WI38 (cell line): ENCODE data around the gene MFSD11.
"Not testable (repeated sequence)": the region's sequence is repeated elsewhere in the genome, so short reads cannot be mapped to it uniquely, and the experiment has no call there.

Experiments
- H3K4me3 ChIP-seq: 2 replicates; pipeline ENCODE4 v1.5.1; 2011; ENCODE audit warnings: low read depth, mild to moderate bottlenecking, control low read depth, low read length
- CTCF ChIP-seq: IDR thresholded peaks from 2 replicates; pipeline ENCODE4 v1.5.1; 2012; ENCODE audit warnings: low read depth, mild to moderate bottlenecking, control low read depth, low read length

Gene MFSD11

GRCh38 chr17:76725580-76726230 lies 12.2 kb upstream of the MFSD11 start:
- TF ChIP-seq CTCF = no peak
- H3K4me3 ChIP-seq = peak overlapping the region; percentile 61

- peak within 1 kb of the TSS; percentile 61 for H3K4me3 ChIP-seq
- no peak for TF ChIP-seq CTCF
Measured at GRCh38 chr17:76726231-76726775, 11.6 kb upstream of the MFSD11 start, which contains the start of gene JMJD6. Gene JMJD6, minus strand, starts transcription at chr17:76726606. Its CDS starts 131 bp downstream, at chr17:76726475.

GRCh38 chr17:76726776-76727718 lies 10.9 kb upstream of the MFSD11 start, which contains the start of gene METTL23:
Gene METTL23, plus strand, starts transcription at chr17:76726839. Its CDS starts 2,872 bp downstream, at chr17:76729711.
- peak; percentile 71 for TF ChIP-seq CTCF
- peak within 1 kb of the TSS; percentile 61 for H3K4me3 ChIP-seq

- TF ChIP-seq CTCF = no peak
- peak overlapping the region; percentile 61 for H3K4me3 ChIP-seq
Measured at GRCh38 chr17:76727745-76728456, 10.0 kb upstream of the MFSD11 start.

- H3K4me3 ChIP-seq = not testable (repeated sequence)
Measured at GRCh38 chr17:76731800-76732733, 5.9 kb upstream of the MFSD11 start.

- no peak overlapping the region for H3K4me3 ChIP-seq
- no peak for TF ChIP-seq CTCF
Measured at GRCh38 chr17:76732734-76733617, 4.9 kb upstream of the MFSD11 start.
